CD4-positive, alpha-beta T cell treated with Interleukin-17A for 4 hours (primary cell): ENCODE results near the gene EDDM13.
"Not testable (repeated sequence)": the region's sequence is repeated elsewhere in the genome, so short reads cannot be mapped to it uniquely, and the experiment has no call there.

ENCODE experiments used
- DNase-seq: peaks from one replicate; pipeline ENCODE4 v3.0.0-alpha.2; 2020; ENCODE audit warnings: mixed read lengths

EDDM13 gene

DNA sequence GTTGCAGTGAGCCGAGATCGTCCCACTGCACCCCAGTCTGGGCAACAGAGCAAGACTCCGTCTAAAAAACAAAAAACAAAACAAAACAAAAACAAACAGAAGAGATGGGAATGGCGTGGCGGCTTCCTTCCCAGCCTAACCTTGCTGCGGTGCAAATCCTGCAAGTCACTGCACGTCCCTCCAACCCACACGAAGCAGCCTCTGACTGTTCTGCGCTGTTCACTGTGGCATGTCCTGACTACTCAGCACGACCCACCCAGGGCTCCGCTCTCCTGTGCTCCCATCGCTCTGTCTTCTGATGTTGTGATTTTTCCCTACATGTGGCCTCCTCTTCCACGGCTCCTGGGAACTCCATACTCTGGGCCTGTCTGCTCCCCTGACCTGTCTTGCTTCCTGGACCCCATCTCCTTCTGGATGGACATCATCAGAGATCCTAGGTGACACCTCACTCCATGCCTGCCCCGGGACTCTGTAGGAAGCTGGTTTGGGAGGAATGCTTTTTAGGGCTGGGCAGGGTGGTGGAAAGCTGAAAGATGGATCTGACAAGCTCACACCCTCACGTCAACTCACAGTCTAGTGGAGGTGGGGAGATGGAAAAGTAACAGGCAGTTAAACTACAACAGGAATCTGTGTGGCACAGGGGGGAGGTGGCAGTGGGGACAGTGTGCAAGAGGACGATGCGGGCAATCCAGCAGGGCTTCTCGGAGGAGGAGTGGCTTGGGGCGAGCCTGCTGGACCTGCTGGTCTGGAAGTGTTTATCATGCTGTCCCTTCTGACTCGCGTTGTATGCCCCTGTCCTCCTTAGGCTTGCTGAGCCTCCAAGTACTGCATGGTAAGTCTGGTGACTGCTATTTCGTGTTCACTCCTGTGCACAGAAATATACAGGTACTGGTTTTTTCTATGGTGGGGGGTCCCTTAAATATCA, 23.2 kb downstream of the EDDM13 start:
- DNase-seq = no peak

GRCh38 chr19:56297010-56297409, 24.5 kb downstream of the EDDM13 start:
- DNase-seq = no peak

- no peak for DNase-seq
Measured at GRCh38 chr19:56299688-56300087, 27.1 kb downstream of the EDDM13 start.

DNA sequence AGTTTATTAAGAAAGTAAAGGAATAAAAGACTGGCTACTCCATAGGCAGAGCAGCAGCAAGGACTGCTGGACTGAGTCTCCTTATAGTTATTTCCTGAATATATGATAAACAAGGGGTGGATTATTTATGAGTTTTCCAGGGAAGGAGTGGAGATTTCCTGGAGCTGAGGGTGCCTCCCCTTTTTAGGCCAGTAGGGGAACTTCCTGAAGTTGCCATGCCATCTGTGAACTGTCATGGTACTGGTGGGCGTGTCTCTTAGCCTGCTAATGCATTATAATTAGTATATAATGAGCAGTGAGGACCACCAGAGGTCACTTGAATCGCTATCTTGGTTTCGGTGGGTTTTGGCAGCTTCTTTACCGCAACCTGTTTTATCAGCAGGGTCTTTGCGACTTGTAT, 28.6 kb downstream of the EDDM13 start:
- no peak for DNase-seq

- DNase-seq = no peak
Measured at GRCh38 chr19:56301886-56302620, 29.5 kb downstream of the EDDM13 start.

DNA sequence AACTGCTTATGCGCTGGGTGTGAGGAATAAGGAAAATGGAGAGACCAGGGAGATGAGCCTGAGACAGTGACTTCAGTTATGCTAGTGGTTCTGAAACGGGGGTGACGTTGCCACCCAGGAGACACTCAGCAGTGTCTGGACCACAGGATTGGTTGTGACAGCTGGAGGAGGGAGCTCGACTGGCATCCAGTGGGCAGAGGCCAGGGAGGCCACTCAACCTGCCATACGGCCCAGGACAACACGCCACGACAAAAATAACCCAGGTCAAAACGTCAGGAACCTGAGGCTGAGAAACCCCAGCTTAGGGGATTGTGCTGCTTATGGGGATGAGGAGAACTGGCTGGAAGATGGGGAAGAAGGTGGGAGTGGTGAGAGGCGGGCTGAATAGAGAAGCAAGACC, 31.7 kb downstream of the EDDM13 start:
- no peak for DNase-seq

DNA sequence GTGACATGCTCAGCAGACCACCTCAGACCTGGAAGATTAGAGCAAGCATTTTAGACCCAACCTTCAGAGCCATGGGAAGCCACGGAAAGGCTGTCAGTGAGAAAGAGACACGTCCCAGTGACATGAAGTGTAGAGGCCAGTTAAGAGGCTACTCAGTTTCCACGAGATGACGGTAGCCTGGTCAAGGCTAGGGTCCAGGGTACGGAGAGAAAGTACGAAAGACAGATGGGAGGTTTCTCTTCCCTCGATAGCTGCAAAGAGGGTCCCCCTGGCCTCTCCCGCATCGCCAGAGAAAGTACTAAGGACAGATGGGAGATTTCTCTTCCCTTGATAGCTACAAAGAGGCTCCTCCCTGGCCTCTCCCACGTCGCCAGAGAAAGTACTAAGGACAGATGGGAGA, 33.5 kb downstream of the EDDM13 start:
- DNase-seq = no peak

DNA sequence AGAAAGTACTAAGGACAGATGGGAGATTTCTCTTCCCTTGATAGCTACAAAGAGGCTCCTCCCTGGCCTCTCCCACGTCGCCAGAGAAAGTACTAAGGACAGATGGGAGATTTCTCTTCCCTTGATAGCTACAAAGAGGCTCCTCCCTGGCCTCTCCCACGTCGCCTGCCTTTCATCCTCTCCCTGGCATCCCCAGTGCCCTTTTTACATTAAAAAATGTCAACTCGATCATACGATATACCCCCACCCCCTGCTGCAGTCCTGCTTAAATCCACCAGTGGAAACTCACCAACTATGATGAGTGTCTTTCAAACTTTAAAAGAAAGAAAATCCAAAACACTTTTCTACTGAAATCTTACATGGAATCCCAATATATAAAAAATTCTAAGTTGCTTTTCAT, 34.5 kb downstream of the EDDM13 start:
- not testable (repeated sequence) for DNase-seq

DNA sequence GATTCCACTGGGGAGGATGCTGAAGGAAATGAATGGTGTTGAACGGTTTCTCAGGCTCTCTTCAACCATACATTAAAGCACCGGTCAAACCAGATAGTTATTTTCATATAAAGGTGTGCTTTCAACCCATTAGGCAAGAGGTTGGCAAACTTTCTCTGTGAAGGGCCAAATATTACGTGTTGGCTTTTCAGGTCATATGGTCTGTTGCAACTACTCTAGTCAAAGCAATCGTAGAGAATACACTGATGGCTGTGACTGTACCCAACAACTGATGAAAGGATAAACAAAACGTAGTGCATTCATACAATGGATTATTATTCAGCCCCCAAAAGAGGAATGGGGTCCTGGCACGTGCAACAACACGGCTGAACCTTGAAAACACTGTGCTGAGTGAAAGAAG, 36.2 kb downstream of the EDDM13 start:
- no peak for DNase-seq

GRCh38 chr19:56309511-56310185, 37.1 kb downstream of the EDDM13 start:
- DNase-seq = peak; percentile 55

- DNase-seq = no peak
Measured at GRCh38 chr19:56310462-56310861, 37.9 kb downstream of the EDDM13 start.

- DNase-seq = no peak
Measured at GRCh38 chr19:56312342-56312741, 39.8 kb downstream of the EDDM13 start.

- DNase-seq = no peak
Measured at GRCh38 chr19:56312787-56313657, 40.5 kb downstream of the EDDM13 start.

DNA sequence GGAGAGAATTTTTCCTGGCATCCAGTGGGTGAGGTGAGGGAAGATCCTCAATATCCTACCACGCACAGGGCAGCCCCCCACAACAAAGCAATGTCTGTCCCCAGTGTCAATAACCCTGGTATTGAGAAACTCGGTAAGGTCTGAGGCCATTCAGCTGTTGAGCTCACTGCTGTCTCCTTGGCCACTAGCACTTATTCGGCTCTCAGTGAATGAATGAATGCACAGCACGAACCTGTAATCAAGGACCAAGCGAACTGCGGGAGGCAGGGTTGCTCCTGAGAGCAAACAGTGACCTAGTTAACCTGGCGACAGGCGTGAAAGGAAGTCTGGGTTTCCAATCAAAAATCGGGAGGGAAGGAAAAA, 41.5 kb downstream of the EDDM13 start:
- no peak for DNase-seq

GRCh38 chr19:56314381-56315076, 42.0 kb downstream of the EDDM13 start, which contains the start of gene ZSCAN5A:
Gene ZSCAN5A, minus strand, starts transcription at chr19:56314839. Its CDS starts 89,793 bp downstream, at chr19:56225046.
- peak; percentile 99 for DNase-seq

- DNase-seq = peak; percentile 91
Measured at GRCh38 chr19:56315077-56315828, 42.7 kb downstream of the EDDM13 start.

- DNase-seq = no peak
Measured at GRCh38 chr19:56316728-56317127, 44.2 kb downstream of the EDDM13 start.

- no peak for DNase-seq
Measured at GRCh38 chr19:56317749-56318148, 45.2 kb downstream of the EDDM13 start.

DNA sequence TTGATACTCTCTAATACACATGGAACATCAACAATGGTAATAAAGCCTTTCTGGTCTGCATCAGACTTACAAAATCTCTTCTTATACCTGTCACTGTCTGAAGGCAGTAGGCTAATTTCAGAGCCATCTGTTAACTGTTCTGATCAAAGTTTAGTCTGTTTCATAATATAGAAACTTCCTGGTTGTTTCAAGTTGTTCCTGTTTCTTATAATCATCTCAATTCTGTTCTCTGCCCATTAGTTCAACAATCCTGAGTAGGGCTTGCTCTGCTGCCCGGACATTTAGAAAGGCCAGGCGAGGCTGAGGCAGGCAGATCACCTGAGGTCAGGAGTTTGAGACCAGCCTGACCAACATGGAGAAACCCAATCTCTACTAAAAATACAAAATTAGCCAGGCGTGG, 47.4 kb downstream of the EDDM13 start:
- no peak for DNase-seq

DNA sequence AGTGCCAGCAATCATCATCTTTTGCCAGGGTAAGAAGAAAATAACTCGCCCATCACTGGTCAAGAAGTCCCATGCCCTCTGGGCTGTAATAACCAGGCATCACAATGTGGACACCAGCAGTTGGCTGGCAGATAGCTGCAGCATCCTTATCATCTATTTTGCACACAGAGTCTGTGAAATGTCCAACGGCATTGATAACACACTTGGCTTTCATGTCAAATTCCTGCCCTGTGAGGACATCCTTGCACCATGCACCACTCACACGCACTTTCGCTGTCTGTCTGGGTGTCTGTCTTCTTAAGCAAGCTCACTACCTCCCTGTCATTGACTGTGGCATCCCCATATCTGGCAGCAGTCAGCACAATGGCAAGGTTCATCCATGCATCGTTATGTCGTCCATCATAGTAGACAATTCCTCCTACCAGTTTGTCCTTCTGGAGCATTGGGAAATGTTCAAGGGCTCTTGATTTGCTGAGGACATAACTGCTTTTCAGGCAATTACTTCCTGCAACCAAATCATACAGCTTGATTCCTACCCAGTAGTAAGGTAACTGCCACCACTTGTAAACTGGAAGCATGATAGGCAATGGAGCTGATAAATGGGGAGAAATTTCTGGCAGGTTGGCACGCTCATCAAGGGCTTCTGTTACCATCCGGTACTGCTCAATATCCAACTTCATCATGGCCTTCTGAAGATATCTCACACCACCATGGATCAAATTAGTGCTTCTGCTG, 48.9 kb downstream of the EDDM13 start:
- DNase-seq = no peak
